NOMO-1 (cell line): ENCODE results near the gene PFKFB3.
"Not testable (repeated sequence)": the region's sequence is repeated elsewhere in the genome, so short reads cannot be mapped to it uniquely, and the experiment has no call there.

Experiments used
- DNase-seq, 2 experiments: peaks; one replicate each; lab custom pipeline; 2025; ENCODE audit not compliant: unreplicated experiment in 2 of 2; lab: John Stamatoyannopoulos, UW

PFKFB3 gene

DNA sequence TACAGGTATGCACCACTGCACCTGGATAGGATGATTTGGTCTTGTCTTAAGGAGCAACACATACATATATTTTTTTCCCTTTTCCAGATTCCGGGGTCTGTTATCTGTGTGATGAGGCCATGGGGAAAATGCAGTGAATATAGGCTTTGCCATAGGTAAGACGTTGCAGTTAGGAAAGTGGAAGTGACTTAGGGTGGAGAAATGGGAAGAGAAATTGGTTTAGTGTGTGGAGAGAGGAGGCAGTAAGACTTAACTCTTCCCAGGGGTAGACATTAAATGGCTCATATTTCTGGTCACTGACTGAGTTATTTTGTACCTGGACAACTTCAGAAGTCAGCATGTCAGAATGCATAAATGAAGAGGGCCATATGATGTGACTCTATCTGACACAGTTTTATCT is 66.7 kb downstream of the PFKFB3 start:
- no peak for DNase-seq

DNA sequence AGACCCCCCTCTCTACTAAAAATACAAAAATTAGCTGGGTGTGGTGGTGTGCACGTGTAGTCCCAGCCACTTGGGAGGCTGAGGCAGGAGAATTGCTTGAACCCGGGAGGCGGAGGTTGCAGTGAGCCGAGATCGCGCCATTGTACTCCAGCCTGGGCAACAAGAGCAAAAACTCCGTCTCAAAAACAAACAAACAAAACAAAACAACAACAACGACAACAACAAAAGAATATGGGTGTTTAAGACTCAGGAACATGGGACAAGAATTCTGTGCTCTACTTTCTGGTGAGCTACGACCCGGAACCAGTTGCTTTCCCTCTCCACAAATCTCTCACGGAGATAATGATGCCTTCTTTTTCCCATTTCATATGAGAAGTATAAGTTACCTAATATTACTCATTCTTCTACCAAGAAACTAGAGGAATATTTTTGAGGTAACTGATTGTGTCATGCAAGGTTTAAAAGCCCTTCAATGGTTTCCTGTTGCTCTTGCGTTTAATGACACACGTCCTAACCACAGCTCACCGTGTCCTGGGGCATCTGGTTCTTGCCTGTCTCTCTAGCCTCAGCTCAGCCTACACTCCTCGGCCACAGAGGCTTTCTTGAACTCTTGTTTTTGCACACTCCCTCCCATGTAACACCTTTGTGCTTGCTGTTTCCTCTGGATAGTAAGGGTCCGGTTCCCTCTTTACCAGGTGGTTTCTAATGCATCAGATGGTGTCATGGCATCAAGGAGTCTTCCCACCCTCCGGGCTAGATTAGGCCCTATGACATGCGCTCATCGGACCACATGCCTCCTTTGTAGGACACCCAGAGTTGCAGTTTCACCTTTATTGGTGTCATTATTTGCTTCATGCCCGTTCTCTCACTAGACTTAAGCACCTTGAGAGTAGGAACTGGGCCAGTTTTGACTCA is 67.5 kb downstream of the PFKFB3 start:
- peak; percentile 75 to 84 for DNase-seq

DNA sequence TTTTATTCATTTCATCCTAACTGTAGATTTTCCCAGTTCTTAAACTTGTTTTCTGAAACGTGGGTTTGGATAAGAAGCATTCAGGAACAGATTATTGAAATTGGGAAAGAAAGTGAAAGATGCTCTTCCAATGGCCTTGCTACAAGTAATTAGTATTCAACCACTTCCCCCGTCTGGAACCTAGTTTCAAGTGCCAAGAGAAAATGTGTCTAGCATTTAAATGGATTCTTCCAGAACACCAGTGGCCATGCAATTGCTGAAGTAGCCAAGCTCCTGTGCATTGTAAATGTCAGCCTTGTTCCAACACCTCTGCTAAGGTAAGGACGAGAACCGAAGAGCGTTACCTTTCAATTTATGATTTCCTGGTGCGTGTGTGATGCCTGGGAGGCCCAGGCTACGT is 68.2 kb downstream of the PFKFB3 start:
- DNase-seq, result no peak

GRCh38 chr10:6271663-6272062 is 68.9 kb downstream of the PFKFB3 start:
- no peak for DNase-seq

DNA sequence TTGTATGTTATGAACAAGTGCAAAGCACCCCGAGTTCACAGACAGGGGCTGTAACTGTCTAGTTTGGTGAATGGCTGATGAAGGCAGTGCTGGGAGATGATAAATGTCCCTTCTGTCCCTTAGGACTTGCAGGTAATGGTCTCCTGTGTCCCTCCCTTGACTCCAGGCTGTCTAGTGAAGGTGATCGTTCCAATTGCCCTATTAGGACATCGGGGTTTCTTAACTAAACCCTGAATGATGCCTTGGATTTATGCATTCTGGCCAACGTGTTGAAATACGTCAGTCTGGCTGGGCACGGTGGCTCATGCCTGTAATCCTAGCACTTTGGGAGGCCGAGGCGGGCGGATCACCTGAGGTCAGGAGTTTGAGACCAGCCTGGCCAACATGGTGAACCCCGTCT is 69.4 kb downstream of the PFKFB3 start:
- no peak for DNase-seq

DNA sequence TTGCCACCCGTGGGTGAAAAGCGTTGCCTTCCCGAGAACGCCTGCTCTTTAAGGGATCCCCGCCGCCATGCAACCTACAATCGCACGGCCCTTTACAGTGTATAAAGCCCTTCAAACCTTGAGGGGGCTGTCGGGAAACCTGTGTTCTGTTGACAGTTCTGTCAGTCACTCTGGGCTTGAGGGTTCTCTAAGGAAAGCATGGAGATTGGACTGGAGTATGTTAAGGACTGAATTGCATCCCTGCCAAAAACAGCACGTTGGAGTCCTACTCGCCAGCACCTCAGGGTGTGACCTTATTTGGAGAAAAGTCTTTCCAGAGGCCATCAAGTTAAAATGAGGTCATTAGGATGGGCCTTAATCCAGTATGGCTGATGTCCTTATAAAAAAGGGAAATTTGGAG is 70.6 kb downstream of the PFKFB3 start:
- DNase-seq, result no peak

GRCh38 chr10:6274040-6274439 is 71.3 kb downstream of the PFKFB3 start:
- DNase-seq, result peak; percentile 47 to 75

DNA sequence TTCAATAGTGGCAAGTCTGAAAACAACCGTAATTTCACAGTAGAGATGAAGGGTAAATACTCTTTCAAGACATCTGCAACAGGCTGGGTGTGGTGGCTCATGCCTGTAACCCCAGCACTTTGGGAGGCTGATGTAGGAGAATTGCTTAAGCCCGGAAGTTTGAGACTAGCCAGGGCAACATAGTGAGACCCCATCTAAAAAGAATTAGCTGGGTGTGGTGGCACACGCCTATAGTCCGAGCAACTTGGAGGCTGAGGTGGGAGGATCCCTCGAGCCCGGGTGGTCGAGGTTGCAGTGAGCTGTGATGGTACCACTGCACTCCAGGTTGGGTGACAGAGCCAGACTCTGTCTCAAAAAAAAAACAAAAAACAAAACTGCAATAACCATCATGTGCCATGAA is 71.8 kb downstream of the PFKFB3 start:
- no peak for DNase-seq

- peak; percentile 94 to 97 for DNase-seq
Measured at GRCh38 chr10:6275022-6275997, 72.6 kb downstream of the PFKFB3 start.

GRCh38 chr10:6276356-6276755 is 73.6 kb downstream of the PFKFB3 start:
- DNase-seq, result no peak

DNA sequence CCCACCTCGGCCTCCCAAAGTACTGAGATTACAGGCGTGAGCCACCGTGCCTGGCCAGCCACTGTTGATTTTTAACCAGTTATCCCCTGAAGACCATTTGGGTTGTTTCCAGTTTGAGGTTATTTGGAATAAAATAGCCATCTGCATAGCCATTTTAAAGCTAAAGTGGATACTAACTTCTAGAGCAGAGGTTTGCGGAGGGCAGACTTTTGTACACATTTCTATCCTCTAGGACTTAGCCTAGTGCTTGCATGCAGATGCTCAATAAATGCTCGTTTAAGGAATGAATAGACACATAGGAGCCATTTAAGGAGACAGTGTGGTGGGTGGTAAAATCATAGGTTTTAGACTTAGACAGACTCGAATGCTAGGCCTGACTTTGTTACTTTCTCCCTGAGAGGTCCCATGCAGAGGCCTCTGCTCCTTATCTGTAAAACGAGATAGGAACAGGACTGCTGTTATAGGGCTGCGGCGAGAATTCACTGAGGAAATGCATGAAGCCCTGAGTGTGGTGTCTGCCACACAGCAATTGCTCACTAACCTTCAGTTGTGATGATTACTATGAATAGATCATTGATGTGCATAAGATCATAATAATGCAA is 75.9 kb downstream of the PFKFB3 start:
- no peak for DNase-seq

DNA sequence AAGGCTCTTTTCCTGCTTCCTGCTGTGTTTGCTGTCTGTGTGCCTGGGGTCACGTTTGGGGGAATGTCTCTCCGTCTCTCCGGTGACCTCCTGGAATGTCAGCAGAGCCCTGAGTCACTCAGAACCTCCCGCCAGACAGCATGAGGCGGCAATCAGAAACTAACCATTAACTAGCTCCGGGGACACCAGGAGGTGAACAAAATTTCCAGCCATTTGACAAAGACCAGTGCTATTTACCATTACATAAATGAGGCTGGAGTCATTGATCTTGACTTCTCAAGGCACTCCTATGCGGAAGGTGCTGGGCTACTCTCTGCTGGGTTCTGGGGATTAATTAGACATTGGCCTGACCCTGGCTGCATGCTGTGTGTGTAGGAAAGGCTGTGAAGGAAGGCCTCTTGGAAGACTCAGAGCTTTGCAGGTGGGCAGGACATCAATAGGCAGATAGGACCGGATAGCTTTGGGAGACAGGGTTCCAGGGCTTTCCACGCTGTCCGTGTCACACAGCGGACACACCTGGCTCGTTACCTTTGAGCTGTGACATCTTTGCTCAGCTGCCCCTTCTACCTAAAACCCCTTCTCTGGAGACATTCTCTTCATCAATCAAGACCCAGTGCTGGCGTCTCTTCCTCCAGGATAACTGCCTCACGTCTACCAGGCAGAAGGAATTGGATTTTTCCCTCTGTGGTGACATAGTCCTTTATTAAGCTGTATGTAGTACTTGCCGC is 77.0 kb downstream of the PFKFB3 start:
- DNase-seq, result no peak

- no peak for DNase-seq
Measured at GRCh38 chr10:6280291-6280690, 77.6 kb downstream of the PFKFB3 start.

DNA sequence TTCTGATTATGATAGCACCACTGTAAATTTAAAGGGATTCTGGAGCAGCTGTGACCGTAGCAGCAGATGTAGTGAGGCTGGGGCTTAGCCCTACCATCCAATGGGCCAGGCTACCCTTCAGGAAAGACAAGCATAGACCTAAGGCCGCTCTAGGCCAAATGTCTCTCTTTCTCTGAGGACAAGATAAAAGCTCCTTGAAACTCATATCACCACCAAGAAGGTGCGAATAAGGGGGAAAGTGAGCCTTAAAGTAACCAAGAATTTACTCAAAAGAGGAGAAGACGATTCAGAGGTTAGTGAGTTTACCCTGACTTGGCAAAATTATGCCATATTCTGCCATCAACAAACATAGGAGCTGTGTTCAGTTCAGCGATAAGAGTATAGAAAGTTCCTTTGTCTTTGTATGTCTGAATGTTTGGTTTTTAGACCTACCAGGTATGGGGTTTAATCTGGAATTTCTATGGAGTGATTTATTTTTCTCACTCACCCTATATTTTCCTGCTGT is 79.8 kb downstream of the PFKFB3 start:
- DNase-seq, result no peak

GRCh38 chr10:6283655-6284054 is 80.9 kb downstream of the PFKFB3 start:
- no peak for DNase-seq

- DNase-seq, result not testable (repeated sequence)
Measured at GRCh38 chr10:6290621-6291020, 87.9 kb downstream of the PFKFB3 start.

- peak; percentile 35 to 39 for DNase-seq
Measured at GRCh38 chr10:6292741-6293151, 90.0 kb downstream of the PFKFB3 start.

DNA sequence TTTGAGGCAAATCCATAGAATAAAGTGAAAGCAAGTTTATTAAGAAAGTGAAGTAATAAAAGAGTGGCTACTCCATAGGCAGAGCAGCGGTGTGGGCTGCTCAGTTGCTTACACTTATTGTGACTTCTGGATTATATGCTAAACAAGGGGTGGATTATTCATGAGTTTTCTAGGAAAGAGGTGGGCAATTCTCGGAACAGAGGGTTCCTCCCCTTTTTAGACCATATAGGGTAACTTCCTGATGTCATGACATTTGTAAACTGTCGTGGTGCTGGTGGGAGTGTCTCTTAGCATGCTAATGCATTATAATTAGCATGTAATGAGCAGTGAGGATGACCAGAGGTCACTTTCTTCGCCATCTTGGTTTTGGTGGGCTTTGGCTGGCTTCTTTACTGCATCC is 93.7 kb downstream of the PFKFB3 start:
- DNase-seq, result not testable (repeated sequence)

GRCh38 chr10:6296828-6297251 is 94.1 kb downstream of the PFKFB3 start:
- no peak for DNase-seq

DNA sequence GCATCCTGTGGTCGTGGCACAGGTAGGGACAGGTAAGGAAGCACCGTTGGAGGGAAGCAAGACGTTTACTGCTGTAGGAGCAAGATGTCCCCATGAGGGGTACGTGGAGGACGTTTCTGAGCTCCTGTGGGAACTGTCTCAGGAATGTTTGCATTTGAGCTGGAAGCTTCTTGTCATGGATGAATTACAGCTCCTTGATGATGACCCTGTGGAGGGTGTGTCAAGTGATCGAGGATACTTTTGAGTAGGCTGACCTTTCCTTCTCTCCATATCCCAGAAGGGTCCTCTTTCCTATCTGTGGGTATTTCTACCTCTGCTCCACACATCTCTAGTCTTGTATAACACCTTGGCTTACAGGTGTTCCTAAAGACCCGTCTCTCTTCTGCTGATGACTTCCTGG is 94.8 kb downstream of the PFKFB3 start:
- no peak for DNase-seq
